ENCODE data around the gene MRS2.

MRS2 gene

DNA sequence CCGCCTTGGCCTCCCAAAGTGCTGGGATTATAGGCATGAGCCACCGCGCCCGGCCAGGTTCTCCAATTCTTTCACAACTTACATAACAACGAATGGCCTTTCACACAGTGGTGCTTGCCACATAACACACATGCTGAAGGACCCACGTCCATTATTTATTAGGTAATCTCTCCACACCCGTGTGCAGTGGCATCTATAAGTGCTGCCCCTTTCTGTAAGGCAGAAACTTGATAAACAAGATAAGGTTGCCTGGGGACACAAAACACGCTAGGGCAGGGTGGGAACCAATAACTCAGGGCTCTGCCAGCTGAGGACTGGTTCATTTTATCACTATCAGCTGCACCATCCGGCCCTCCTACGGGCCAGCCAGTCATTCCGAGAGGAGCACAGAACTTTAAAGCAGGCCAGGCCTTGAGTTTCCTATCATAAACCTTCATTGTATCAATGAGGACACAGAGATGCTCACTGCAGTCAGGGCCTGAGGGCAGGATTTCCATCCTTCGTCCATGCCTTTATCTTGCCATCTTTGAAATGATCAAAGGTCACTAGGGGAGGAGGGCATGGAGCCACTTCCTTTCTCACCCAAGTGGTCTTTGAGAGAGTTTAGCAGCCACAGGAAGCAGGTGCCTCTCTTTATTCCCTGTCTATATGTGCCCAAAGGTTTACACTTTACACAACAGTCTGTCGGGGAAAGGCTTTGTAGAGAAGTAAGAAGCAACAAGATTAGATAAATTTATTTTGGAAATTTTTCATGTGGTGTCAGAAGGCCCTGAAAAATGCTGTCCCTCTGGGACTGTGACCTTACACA lies 49.0 kb downstream of the MRS2 start:
- TF ChIP-seq, protein P1, sequence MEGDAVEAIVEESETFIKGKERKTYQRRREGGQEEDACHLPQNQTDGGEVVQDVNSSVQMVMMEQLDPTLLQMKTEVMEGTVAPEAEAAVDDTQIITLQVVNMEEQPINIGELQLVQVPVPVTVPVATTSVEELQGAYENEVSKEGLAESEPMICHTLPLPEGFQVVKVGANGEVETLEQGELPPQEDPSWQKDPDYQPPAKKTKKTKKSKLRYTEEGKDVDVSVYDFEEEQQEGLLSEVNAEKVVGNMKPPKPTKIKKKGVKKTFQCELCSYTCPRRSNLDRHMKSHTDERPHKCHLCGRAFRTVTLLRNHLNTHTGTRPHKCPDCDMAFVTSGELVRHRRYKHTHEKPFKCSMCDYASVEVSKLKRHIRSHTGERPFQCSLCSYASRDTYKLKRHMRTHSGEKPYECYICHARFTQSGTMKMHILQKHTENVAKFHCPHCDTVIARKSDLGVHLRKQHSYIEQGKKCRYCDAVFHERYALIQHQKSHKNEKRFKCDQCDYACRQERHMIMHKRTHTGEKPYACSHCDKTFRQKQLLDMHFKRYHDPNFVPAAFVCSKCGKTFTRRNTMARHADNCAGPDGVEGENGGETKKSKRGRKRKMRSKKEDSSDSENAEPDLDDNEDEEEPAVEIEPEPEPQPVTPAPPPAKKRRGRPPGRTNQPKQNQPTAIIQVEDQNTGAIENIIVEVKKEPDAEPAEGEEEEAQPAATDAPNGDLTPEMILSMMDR (IDR thresholded peaks at IDR 0.05; ENCODE audit: low read depth, low read length): no peak
- no peaks in the 10 kb centered on the region for H3K27me3 ChIP-seq (ENCODE audit: insufficient read depth, low read depth, severe bottlenecking)
- peaks cover 6% of the 10 kb centered on the region for H3K36me3 ChIP-seq
- no peak overlapping the region for H3K4me3 ChIP-seq (ENCODE audit: low read depth, low read length)
- H3K27ac ChIP-seq: no peak overlapping the region
- no peaks in the 10 kb centered on the region for H3K9me3 ChIP-seq (ENCODE audit: severe bottlenecking)
- no peak for DNase-seq

DNA sequence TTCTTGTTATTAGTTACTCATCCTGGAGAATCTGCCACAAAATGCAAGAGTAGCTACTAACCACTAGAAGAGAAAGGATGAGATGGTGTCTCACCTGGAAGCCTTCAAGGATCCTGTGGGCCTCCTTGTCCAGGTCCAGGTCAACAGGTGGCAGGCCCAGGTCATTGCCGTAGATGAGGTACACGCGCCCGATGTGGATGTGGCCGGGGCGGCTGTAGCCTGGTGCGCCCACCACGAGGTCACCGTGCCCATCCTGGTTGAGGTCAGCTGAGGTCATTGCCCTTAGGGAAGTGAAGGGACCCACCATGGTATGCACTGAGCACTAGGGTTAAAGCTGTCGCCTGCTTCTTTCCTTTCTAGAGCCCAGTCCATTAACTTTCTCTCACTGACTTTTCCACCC lies 51.2 kb downstream of the MRS2 start:
- no peaks in the 10 kb centered on the region for H3K27me3 ChIP-seq (ENCODE audit: insufficient read depth, low read depth, severe bottlenecking)
- no peak for DNase-seq
- peaks cover 12% of the 10 kb centered on the region for H3K36me3 ChIP-seq

DNA sequence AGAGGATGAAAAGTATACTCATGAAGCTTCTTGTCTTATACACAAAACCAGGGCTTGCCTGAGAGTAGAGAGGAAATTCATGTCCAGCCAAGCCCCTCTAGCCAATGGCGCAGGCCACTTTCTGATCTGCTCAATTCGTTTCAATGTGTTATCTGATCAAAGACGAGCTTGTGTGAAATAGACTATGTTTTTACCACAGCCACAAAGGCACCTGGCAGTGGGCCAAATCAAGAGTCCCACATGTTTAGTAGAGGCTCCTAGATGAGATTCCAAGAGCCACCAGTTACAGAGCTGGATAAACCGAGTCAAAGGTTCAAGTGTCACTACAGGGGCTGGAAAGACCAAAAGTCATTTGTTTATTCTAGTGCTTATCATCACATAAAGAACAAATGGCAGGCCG lies 51.7 kb downstream of the MRS2 start:
- no peak for DNase-seq
- Histone ChIP-seq H3K9me3 (ENCODE audit: severe bottlenecking) (no peaks in the 10 kb centered on the region), H3K27me3 (ENCODE audit: insufficient read depth, low read depth, severe bottlenecking) (no peaks in the 10 kb centered on the region), H3K27ac (no peak overlapping the region), H3K36me3 (peaks cover 12% of the 10 kb centered on the region), H3K4me3 (ENCODE audit: low read depth, low read length) (no peak overlapping the region)
- TF ChIP-seq, protein P1 (IDR thresholded peaks at IDR 0.05; ENCODE audit: low read depth, low read length): no peak

More for the DNA sequence above, 51.2 kb downstream of the MRS2 start:
- Histone ChIP-seq H3K4me3 (ENCODE audit: low read depth, low read length) (no peak overlapping the region), H3K27ac (no peak overlapping the region), H3K9me3 (ENCODE audit: severe bottlenecking) (no peaks in the 10 kb centered on the region)
- TF ChIP-seq, protein P1 (IDR thresholded peaks at IDR 0.05; ENCODE audit: low read depth, low read length): no peak

DNA sequence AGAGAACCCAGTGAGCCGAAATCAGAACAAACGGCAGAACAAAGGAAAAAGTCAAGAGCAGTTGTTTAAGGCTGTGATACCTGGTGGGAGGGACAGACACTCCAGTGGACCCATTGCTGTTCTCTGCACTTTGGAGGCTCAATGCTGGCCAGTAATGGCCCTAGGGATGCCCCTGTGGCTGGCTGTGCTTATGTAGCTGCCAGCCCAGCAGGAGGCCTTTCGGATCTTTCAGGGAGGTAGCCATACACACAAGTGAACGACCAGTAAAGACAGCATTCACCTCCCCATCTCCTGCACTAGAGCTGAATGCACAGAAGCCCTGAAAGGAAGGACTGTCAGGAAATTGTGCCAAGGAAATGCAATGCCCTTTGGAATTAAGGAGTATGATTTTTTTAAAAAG lies 52.3 kb downstream of the MRS2 start:
- TF ChIP-seq, protein P1 (IDR thresholded peaks at IDR 0.05; ENCODE audit: low read depth, low read length): no peak
- H3K27ac ChIP-seq: no peak overlapping the region
- H3K9me3 ChIP-seq (ENCODE audit: severe bottlenecking): no peaks in the 10 kb centered on the region
- H3K4me3 ChIP-seq (ENCODE audit: low read depth, low read length): no peak overlapping the region
- DNase-seq: no peak
- no peaks in the 10 kb centered on the region for H3K27me3 ChIP-seq (ENCODE audit: insufficient read depth, low read depth, severe bottlenecking)
- H3K36me3 ChIP-seq: peaks cover 12% of the 10 kb centered on the region

DNA sequence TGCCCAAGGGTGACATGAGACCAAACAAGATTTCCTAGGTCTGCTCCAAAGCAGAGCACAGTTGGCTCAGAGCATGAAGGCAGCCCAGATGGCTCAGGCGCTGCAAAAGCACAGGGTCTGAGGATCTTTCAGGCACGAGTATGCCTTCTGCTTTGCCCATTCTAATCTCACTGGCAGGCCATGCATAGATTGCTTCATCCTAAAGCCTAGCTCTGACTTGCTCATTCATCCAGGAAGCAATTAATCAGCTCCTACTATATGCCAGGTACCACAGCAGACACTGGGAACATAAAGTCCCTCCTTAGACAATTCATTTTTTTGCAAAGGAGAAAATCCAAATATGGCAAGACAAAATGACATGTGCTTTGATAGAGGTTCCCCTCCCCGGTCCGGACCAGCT lies 55.4 kb downstream of the MRS2 start:
- Histone ChIP-seq H3K9me3 (ENCODE audit: severe bottlenecking) (no peaks in the 10 kb centered on the region), H3K27me3 (ENCODE audit: insufficient read depth, low read depth, severe bottlenecking) (no peaks in the 10 kb centered on the region), H3K36me3 (peaks cover 12% of the 10 kb centered on the region), H3K27ac (no peak overlapping the region), H3K4me3 (ENCODE audit: low read depth, low read length) (no peak overlapping the region)
- TF ChIP-seq, protein P1 (IDR thresholded peaks at IDR 0.05; ENCODE audit: low read depth, low read length): no peak
- DNase-seq: no peak

DNA sequence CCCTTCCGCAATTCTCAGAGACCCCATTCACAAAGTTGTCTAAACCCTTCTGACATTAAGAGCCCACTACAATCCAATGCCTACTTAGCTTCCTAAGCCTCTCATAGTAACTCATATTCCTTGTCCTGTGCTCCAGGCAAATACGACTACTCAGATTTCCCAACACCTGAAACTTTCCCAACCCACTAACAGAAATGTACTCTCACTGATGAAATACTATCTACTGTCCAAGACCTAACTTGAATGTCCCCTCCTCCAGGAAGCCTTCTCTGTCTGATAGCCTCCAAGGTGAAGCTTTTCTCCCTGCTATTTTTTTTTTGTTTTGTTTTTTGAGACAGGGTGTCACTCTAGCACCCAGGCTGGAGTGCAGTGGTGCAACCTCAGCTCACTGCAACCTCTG lies 56.2 kb downstream of the MRS2 start:
- no peak overlapping the region for H3K27ac ChIP-seq

More for the DNA sequence above, 56.2 kb downstream of the MRS2 start:
- no peak overlapping the region for H3K4me3 ChIP-seq (ENCODE audit: low read depth, low read length)
- H3K36me3 ChIP-seq: peaks cover 12% of the 10 kb centered on the region
- H3K9me3 ChIP-seq (ENCODE audit: severe bottlenecking): no peaks in the 10 kb centered on the region
- H3K27me3 ChIP-seq (ENCODE audit: insufficient read depth, low read depth, severe bottlenecking): no peaks in the 10 kb centered on the region
- peak; percentile 1 for DNase-seq
- TF ChIP-seq, protein P1 (IDR thresholded peaks at IDR 0.05; ENCODE audit: low read depth, low read length): no peak
